ENCODE results near the gene SLC35E2B.
"Not testable (repeated sequence)": the region's sequence is repeated elsewhere in the genome, so short reads cannot be mapped to it uniquely, and the experiment has no call there.

The SLC35E2B gene

DNA sequence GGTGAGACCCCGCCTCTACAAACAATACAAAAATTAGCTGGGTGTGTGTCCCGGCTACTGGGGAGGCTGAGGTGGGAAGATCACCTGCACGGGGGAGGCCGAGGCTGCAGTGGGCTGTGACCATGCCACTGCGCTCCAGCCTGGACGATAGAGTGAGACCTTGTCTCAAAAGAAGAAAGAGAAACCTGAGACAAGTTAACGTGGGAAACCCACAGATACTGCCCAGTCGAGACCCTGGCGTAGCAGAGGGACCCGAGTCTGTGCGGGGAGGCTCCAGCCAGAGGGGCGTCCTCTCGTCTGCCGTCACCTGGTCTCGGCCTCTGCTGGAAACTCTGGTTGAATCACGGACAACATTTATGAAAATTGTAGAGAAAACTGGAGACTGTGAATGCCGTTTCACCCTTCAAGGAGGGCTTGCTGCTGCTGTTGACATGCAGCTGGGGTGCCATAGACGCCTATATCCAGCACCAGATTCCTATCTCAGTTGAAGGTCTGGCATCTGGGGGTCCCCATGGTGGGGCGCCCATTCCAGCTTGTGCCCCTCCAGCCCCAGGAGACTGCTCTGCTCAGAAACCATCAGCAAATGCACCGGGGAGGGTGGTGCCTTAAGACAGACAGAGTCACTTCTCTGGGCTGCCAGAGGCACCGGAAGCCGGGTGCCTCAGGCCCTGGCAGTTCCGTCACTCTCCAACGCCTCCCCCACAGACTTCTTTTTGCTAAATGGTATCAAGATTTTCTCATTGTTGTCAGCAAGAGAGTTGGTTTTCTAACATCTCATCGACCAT is 20.2 kb downstream of the SLC35E2B start:
- no peak for DNase-seq

- DNase-seq, result no peak
These were observed 21.1 kb downstream of the SLC35E2B start for GRCh38 chr1:1671365-1672119.

DNA sequence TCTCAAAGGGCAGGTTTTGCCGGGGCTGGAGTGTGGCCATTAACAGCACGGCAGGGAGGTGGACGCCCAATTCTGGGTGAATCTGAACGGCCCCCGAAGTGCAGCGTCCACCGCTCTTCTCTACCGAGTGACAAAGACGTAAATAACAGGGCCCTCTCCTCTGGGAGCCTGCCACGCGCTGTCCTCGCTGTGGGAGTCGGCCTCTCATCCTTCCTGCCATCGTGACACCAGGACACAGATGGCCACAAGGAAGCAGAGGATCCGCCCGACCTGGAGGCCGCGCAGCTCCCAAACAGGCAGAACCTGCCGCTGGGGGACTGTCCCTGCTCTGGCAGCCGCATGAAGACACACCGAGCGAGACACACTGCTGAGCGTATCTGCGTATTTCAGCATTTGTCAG is 21.7 kb downstream of the SLC35E2B start:
- no peak for DNase-seq

GRCh38 chr1:1669468-1670440 is 22.8 kb downstream of the SLC35E2B start:
- no peak for DNase-seq

DNA sequence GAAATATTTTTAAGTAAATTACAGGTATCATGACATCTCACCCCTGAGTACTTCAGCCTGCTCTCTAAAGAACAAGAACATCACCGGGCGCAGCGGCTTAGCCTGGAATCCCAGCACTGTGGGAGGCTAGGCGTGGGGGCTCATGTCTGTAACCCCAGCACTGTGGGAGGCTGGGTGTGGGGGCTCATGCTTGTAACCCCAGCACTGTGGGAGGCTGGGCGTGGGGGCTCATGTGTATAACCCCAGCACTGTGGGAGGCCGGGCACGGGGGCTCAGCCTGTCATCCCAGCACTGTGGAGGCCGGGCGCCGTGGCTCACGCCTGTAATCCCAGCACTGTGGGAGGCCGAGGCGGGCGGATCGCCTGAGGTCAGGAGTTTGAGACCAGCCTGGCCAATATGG is 26.1 kb downstream of the SLC35E2B start:
- no peak for DNase-seq

GRCh38 chr1:1665815-1666251 is 26.8 kb downstream of the SLC35E2B start:
- DNase-seq, result no peak

GRCh38 chr1:1664941-1665814 is 27.4 kb downstream of the SLC35E2B start:
- DNase-seq, result no peak

- DNase-seq, result not testable (repeated sequence)
These were observed 28.3 kb downstream of the SLC35E2B start for GRCh38 chr1:1664318-1664717.

DNA sequence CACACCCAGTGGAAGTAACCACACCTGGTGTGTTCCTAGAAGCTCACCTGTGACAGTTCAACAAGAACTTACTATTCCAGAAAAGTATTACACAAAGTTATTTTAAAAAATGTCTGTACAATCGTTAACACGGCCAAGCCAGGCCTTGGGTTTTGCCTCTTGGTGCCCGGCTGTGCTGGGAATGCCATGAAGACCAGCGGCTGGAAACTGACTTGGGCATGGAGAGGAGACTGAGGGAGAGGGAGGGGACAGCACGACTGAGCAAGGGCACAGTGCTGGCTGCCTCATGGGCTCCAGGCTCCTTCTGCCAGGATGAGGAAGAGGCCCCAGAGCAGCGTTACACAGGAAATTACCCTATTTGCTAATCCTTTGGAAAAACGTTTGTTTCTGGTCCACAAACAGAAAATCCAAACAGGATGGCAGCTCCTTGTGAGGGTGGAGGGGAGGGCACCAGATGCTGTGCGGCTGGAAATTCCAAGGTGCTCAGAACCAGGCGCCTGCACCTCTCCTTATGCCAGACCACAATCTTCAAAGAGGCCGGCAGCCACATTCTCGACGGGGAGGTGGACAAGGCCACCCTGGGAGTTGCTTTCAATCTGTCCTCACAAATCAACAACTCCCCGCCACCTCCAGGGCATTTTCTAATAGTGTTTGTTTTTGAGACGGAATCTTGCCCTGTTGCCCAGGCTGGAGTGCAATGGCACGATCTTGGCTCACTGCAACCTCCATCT is 29.6 kb downstream of the SLC35E2B start:
- DNase-seq, result not testable (repeated sequence)

GRCh38 chr1:1662392-1662791 is 30.2 kb downstream of the SLC35E2B start:
- not testable (repeated sequence) for DNase-seq

DNA sequence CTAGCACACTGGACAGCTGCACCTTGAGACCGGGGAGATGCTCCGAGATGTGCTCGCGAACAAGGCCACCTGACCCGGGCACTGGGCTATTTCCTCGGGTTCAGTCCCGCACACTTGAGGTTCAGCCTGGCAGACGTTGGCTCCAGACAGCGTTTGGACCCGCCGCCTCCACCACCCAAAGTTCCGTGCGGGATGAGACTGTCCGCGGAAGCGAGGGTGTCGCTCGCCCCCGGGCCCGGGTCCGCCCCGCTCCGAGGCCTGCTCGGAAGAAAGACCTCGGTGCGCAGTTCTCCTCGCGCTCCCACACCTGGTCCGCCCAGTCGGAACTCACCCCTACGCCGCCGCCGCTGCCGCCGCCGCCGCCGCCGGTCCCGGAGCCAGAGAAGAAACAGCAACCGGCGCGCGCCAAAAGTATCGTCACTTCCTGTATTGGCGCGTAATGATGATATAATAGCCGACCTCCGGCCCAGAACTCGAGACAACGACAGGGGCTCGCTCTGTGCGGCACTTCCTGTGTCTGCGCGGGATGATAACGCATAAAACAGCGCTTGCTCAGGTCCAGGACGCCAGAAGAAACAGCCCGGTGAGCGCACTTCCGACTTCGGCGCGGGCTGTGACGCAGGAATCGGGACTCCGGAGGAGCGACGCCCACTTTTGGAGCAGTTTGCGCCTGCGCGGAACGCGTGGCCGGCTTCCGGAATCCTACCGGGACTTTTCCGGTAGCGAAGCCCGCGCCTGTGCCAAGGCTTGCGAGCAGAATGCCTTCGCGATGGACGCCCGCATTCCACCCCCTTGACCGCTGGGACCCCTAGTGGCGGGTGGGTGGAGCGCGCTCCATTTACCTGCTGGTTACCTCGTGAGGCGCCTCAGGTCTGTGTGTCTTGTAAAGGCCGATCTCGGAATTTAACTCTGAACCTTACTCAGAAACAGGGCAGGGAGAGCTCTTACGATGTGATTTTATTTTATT is 33.7 kb downstream of the SLC35E2B start, which contains the start of gene CDK11B:
Gene CDK11B, minus strand, starts transcription at position 422 of the 967 bp plus-strand sequence. CDS start 1,519 bp downstream, outside the sequence.
- peak; percentile 99 for DNase-seq

DNA sequence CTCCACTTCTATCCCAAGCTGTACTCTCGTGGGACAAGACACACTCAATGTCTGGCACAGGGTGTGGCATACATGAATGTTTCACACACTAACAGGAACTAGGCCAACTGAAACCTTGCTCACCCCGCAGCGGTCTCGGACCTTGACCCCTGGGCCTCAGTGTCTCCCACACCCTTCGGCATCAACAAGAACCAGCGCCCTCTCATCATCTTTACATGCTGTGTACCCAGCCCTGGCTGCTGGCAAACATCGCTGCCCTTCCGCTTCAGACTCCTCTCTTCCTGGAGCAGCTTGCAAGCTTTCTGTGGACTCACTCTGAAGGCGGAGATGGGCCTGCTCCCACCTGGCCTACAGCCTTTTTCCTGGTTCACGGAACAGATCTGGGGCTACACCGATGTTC is 44.3 kb downstream of the SLC35E2B start:
- DNase-seq, result not testable (repeated sequence)

DNA sequence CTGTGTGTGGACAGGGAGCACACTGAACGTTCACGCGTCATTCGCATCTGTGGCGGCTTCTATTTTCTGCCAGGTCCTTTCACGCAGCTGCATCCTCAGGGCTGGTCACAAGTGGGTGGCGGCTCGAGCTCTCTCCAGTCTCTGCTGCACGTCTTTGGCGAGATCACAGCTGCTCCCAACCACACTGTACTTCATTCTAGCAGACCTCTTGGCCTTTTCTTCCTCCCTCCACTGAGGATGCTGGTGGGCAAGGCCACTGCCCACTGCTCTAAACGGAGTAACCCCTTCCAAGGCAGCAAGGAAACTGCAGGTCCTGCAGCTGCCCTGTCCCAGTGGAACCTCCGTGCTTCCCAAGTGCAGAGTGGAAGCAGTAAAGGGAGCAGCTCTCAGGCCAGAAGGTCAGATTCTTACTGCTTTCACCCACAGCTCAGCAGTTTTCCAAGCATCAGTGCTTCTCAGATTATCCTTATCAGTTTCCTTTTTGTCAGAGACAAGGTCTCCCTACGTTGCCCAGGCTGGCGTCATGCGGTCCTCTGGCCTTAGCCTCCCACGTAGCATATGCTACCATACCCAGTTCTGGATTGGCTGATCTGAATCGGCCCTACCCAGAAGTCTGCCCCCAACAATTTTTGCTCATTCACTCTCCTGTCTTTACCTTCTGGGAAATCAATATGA is 44.9 kb downstream of the SLC35E2B start:
- DNase-seq, result not testable (repeated sequence)

DNA sequence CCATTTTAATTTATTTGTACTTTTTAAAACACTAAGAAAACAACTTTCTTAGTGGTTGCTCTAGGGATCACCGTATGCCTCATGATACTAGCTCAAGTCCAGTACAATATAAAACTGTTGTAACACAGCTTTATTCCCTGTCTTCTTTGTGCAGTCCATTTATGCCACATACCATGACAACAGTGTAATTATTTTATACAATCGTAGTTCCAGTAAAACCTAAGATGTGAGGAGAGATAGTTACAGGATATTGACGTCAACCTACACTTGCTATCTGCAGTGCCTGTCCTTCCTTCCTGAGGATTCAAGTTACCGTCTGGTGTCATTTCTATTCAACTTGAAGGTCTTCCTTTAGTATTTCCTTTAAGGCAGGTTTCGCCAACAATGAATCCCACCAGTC is 46.3 kb downstream of the SLC35E2B start:
- not testable (repeated sequence) for DNase-seq

- DNase-seq, result not testable (repeated sequence)
These were observed 51.7 kb downstream of the SLC35E2B start for GRCh38 chr1:1640711-1641461.

GRCh38 chr1:1640081-1640480 is 52.5 kb downstream of the SLC35E2B start:
- DNase-seq, result not testable (repeated sequence)

DNA sequence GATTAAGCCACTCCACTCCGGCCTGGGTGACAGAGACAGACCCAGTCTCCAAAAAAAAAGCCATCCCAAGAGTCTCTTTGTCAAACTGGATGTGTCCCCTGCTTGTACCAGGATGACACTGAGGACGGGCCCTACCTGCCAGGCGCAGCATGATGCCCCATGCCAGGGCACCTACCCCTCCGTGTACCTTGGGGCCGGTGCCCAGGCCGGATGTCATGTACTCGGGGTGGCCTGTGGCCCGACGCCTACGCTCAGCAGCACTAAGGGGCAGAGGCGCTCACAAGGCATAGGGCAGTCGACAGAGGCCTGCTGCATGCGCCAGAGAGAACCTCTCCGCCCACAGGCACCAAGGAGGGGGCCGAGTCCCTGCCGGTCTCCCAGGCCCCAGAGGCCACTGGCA is 53.2 kb downstream of the SLC35E2B start:
- DNase-seq, result not testable (repeated sequence)

DNA sequence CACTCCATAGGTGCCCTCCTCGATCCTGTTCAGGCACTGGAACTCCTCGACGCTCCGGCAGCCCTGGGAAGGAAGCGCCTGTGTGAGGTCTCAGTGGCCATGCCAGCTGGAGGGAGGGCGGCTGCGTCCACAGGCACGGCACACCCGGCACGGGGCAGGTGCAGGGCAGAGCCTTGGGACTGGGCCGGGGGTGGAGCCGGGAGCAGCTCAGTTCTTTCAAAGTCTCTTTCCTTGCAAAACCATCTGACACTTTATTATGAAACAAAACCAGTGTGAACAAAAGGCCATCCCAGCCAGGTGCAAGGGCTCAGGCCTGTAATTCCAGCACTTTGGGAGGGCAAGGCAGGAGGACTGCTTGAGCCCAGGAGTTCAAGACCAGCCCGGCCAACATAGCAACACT is 54.1 kb downstream of the SLC35E2B start:
- DNase-seq, result not testable (repeated sequence)

Data from MV-4-11 (cell line).